KG1 (cell line): ENCODE data around the gene FGD4.

ENCODE experiments used
- DNase-seq: peaks from one replicate; lab custom pipeline; 2025; lab: John Stamatoyannopoulos, UW

The FGD4 gene

GRCh38 chr12:32399370-32400113 lies at the start of gene FGD4:
Gene FGD4 (plus strand): TSS chr12:32399558.
- DNase-seq: peak; percentile 34

GRCh38 chr12:32353540-32353939 lies 45.8 kb upstream of the FGD4 start:
- no peak for DNase-seq

GRCh38 chr12:32357601-32358249 lies 41.6 kb upstream of the FGD4 start:
- no peak for DNase-seq

GRCh38 chr12:32360956-32361355 lies 38.4 kb upstream of the FGD4 start:
- DNase-seq: no peak

GRCh38 chr12:32362892-32363291 lies 36.5 kb upstream of the FGD4 start:
- no peak for DNase-seq

- DNase-seq: peak; percentile 9
Measured at GRCh38 chr12:32365473-32366064, 33.8 kb upstream of the FGD4 start.

GRCh38 chr12:32366714-32367113 lies 32.6 kb upstream of the FGD4 start:
- no peak for DNase-seq

- DNase-seq: no peak
Measured at GRCh38 chr12:32367381-32367780, 32.0 kb upstream of the FGD4 start.

GRCh38 chr12:32369202-32369601 lies 30.2 kb upstream of the FGD4 start:
- no peak for DNase-seq

GRCh38 chr12:32377344-32378055 lies 21.9 kb upstream of the FGD4 start:
- DNase-seq: no peak

GRCh38 chr12:32379213-32379612 lies 20.1 kb upstream of the FGD4 start:
- no peak for DNase-seq

- no peak for DNase-seq
Measured at GRCh38 chr12:32379667-32380066, 19.7 kb upstream of the FGD4 start.

- DNase-seq: no peak
Measured at GRCh38 chr12:32382226-32382625, 17.1 kb upstream of the FGD4 start.

- peak; percentile 5 for DNase-seq
Measured at GRCh38 chr12:32390572-32391219, 8.7 kb upstream of the FGD4 start.

- DNase-seq: no peak
Measured at GRCh38 chr12:32395026-32395425, 4.3 kb upstream of the FGD4 start.

- no peak for DNase-seq
Measured at GRCh38 chr12:32397696-32398095, 1.7 kb upstream of the FGD4 start.

GRCh38 chr12:32398181-32398580 lies 1.2 kb upstream of the FGD4 start:
- DNase-seq: no peak

GRCh38 chr12:32398816-32399369 lies 465 bp upstream of the FGD4 start:
- DNase-seq: no peak

- no peak for DNase-seq
Measured at GRCh38 chr12:32400114-32400672, 835 bp downstream of the FGD4 start.

GRCh38 chr12:32400866-32401265 lies 1.5 kb downstream of the FGD4 start:
- DNase-seq: no peak

GRCh38 chr12:32402170-32402569 lies 2.8 kb downstream of the FGD4 start:
- no peak for DNase-seq

- no peak for DNase-seq
Measured at GRCh38 chr12:32402946-32403345, 3.6 kb downstream of the FGD4 start.
